Gastrocnemius medialis (tissue), 4 donors: Measurements from ENCODE around the gene HTATSF1.

Source experiments
- POLR2A ChIP-seq, 2 donors: fragments of 450-650 bp; IDR thresholded peaks; one replicate each; pipeline ENCODE4 v1.6.1; 2017; ENCODE audit warnings: antibody characterized with exemption in 2 of 2, mild to moderate bottlenecking in 2 of 2, moderate library complexity in 2 of 2
- TF ChIP-seq, protein P1 (sequence below), 5 experiments: fragments of 450-650 bp in 3 of 5; fragments of 200-600 bp in 2 of 5; sonication (generic) in 2 of 5; IDR thresholded peaks in 4 of 5; conservative IDR thresholded peaks in 1 of 5; 1 replicate in 4 of 5; 2 replicates in 1 of 5; pipeline ENCODE4 v1.5.1; 2016 to 2019; ENCODE audit warnings: antibody characterized with exemption in 5 of 5, mild to moderate bottlenecking in 3 of 5, moderate library complexity in 3 of 5

DNA sequence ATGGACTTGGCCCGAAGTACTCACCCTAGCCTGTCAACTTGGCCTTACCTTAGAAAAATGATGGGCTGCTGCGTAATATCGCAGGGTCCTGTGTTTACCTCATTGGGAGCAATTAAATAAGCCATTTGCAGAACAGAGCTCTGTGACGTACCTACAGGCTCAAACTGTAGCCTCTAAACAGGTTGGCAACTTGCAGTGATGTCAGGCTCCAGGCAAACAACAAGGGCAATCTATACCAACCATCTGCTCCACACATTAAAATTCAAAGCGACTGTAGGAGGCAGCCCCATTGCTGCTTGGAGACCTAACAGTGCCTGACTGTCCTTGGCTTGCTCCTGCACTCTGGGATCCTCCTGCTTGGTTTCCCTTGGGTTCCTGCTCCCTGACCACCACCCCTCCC lies 51.8 kb downstream of the HTATSF1 start:
- TF ChIP-seq, protein P1, sequence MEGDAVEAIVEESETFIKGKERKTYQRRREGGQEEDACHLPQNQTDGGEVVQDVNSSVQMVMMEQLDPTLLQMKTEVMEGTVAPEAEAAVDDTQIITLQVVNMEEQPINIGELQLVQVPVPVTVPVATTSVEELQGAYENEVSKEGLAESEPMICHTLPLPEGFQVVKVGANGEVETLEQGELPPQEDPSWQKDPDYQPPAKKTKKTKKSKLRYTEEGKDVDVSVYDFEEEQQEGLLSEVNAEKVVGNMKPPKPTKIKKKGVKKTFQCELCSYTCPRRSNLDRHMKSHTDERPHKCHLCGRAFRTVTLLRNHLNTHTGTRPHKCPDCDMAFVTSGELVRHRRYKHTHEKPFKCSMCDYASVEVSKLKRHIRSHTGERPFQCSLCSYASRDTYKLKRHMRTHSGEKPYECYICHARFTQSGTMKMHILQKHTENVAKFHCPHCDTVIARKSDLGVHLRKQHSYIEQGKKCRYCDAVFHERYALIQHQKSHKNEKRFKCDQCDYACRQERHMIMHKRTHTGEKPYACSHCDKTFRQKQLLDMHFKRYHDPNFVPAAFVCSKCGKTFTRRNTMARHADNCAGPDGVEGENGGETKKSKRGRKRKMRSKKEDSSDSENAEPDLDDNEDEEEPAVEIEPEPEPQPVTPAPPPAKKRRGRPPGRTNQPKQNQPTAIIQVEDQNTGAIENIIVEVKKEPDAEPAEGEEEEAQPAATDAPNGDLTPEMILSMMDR (IDR thresholded peaks at IDR 0.05 in 4 of 5, conservative IDR thresholded peaks at IDR 0.05 in 1 of 5) = no peak
- no peak for TF ChIP-seq POLR2A (IDR thresholded peaks at IDR 0.05)
